ENCODE data around the gene NAA60. TPM values are rescaled to one million over a fixed set of nuclear protein-coding genes. Genes with fewer than 3 reads are reported as not detected.

Gene NAA60
- 14.1 and 21.7 TPM in 2 replicates for total RNA-seq (2014; rRNA removed; shearing (Covaris generic))

GRCh38 chr16:3443108-3444031, at the start of gene NAA60, which contains the start of gene ZNF597:
Gene NAA60, plus strand, starts transcription at chr16:3443680. Its CDS starts 32,548 bp downstream, at chr16:3476228.
Gene ZNF597, minus strand, starts transcription at chr16:3443504. Its CDS starts 351 bp downstream, at chr16:3443153.
- Histone ChIP-seq H3K4me1 (no peaks in the 10 kb centered on the region), H3K36me3 (peaks cover 6% of the 10 kb centered on the region; the same call in 1 of the 2 replicates), H3K27ac (peak within 1 kb of the TSS; percentile 62), H3K27me3 (no peaks in the 10 kb centered on the region), H3K4me3 (peak within 1 kb of the TSS; percentile 78), H3K9me3 (replicated peaks) (0 out of 2 replicates have a peak, but pooled peaks cover 4% of the 10 kb centered on the region)
- peak; percentile 88 to 89 for DNase-seq

- Histone ChIP-seq H3K9me3 (replicated peaks) (no peaks in the 10 kb centered on the region), H3K27me3 (no peaks in the 10 kb centered on the region), H3K36me3 (peaks cover 34% of the 10 kb centered on the region; the same call in 1 of the 2 replicates), H3K27ac (peak overlapping the region; percentile 52), H3K4me1 (peaks cover 5% of the 10 kb centered on the region; the same call in 1 of the 2 replicates), H3K4me3 (peak overlapping the region; percentile 71)
- no peak for DNase-seq
Measured at GRCh38 chr16:3400446-3400778, 43.1 kb upstream of the NAA60 start.

DNA sequence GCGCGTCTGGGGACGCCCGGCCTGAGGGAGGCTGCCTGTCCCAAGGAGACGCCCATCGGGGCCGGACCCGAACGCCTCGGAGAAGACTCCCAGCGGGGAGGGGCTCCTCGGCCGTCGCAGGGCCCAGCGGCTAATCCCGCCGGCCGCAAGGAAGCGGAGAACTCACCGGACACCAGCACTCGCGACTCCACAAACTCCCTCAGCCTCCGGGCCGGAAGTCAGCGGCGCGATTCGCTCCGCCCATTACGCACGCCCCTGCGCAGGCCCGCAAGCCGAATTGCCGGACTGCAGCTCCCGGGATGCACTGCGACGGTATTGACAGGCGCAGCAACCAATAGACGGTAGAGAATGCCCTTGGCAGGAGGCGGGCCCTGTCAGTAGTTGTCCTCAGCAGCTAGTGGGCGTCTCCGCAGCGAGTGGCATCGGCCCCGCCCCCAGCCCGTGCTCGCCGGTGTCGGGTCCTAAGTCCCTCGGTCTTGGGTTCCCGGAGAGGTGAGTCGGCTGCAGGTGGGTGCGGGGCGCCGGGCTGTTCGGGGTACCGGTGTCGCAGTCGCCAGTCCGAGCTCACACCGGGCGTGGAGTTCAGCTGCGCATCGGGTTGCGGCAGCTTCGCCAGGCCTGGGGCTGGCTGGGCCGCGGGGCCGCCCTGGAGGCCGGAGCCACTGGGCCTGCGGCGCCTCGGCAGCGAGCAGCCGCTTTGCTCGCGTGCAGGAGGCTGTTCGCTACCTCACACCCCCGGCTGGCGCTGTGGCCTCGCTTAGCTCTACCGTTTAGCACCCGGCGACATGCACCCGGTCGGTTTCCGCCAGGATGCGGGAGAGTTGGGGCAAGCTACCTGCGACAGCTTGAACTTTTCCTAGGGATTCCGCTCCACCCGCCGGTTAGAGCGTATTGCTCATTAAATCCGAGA, 42.4 kb upstream of the NAA60 start, which contains the start of the genes ZNF174 and ZSCAN32:
Gene ZNF174, plus strand, starts transcription at position 437 of the 910 bp plus-strand sequence. CDS start 790 bp downstream, outside the sequence.
Gene ZSCAN32, minus strand, starts transcription at position 226 of the 910 bp plus-strand sequence. CDS start 3,447 bp downstream, outside the sequence.
- Histone ChIP-seq H3K27me3 (no peaks in the 10 kb centered on the region), H3K36me3 (peaks cover 38% of the 10 kb centered on the region), H3K4me3 (peak within 1 kb of the TSS; percentile 71), H3K27ac (peak within 1 kb of the TSS; percentile 52), H3K4me1 (peaks cover 5% of the 10 kb centered on the region; the same call in 1 of the 2 replicates), H3K9me3 (replicated peaks) (peaks cover under 1% of the 10 kb centered on the region; the same call in 1 of the 2 replicates)
- DNase-seq: peak; percentile 98

- H3K9me3 ChIP-seq (replicated peaks): peaks cover 7% of the 10 kb centered on the region
- no peaks in the 10 kb centered on the region for H3K27me3 ChIP-seq
- H3K36me3 ChIP-seq: peaks cover 40% of the 10 kb centered on the region
- H3K27ac ChIP-seq: peak overlapping the region; percentile 4; the same call in 1 of the 2 replicates
- H3K4me3 ChIP-seq: peak overlapping the region; percentile 71
- peaks cover 5% of the 10 kb centered on the region; the same call in 1 of the 2 replicates for H3K4me1 ChIP-seq
- DNase-seq: peak; percentile 42 to 51
Measured at GRCh38 chr16:3401719-3402397, 41.6 kb upstream of the NAA60 start.

DNA sequence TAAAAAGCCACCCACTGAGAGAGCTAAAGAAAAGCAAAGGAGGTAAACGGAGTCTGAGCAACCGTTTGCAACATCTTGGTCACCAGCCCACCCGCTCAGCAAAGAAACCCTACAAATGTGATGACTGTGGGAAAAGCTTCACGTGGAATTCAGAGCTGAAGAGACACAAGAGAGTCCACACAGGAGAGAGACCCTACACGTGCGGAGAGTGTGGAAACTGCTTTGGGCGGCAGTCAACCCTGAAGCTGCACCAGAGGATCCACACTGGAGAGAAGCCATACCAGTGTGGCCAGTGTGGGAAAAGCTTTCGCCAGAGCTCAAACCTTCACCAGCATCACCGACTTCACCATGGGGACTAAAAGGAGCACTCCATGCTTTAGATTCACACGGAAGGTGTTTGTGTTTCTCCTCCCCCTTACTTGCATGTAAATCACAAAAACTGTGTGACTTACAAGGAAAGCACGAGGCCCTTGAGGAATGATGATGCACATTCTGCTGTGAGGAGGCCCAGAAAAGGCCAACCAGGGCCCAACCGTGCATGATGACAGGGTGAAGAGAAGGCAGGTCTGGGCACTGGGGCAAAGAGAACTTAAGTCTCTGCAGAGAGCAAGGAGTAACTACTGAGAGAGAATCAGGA, 34.8 kb upstream of the NAA60 start:
- Histone ChIP-seq H3K27ac (no peak overlapping the region), H3K4me1 (no peaks in the 10 kb centered on the region), H3K9me3 (replicated peaks) (peaks cover 8% of the 10 kb centered on the region), H3K36me3 (peaks cover 40% of the 10 kb centered on the region), H3K4me3 (no peak overlapping the region), H3K27me3 (no peaks in the 10 kb centered on the region)
- DNase-seq: no peak

DNA sequence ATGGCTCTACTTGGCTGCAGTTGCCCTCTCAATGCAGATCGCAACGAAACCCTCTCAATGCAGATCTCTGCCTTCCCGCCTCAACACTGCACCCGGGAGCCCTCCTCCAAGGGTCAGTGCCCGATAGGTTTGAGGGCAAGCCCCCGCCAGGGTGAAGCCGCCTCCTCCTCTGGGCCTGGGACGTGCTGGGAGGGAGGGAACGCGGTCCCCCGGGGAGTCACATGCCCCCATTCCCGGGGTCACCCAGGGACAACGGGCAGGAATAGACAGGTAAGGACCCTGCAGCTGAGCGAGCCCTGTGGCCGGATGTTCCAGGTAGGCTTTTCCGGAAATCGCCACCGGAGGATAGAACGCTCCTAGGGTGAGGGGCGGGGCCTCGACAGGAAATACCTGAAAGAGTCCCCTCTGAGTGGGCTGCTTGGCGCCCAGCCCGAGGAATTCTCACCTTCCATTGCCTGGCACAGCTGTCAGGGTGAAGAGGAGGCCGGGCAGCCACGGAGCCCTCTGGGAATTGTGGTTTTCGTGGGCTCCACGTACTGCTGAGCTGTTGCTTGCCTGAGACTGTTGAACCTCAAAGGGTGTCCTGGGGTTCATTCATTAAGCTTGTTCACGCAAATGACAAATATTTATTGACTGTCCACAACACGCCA, 29.6 kb upstream of the NAA60 start:
- DNase-seq: peak; percentile 33 to 39
- no peaks in the 10 kb centered on the region for H3K4me1 ChIP-seq
- no peaks in the 10 kb centered on the region for H3K27me3 ChIP-seq
- no peak overlapping the region for H3K4me3 ChIP-seq
- H3K36me3 ChIP-seq: peaks cover under 1% of the 10 kb centered on the region; the same call in 1 of the 2 replicates
- no peak overlapping the region for H3K27ac ChIP-seq
- H3K9me3 ChIP-seq (replicated peaks): 0 out of 2 replicates have a peak, but pooled peaks cover 2% of the 10 kb centered on the region

DNA sequence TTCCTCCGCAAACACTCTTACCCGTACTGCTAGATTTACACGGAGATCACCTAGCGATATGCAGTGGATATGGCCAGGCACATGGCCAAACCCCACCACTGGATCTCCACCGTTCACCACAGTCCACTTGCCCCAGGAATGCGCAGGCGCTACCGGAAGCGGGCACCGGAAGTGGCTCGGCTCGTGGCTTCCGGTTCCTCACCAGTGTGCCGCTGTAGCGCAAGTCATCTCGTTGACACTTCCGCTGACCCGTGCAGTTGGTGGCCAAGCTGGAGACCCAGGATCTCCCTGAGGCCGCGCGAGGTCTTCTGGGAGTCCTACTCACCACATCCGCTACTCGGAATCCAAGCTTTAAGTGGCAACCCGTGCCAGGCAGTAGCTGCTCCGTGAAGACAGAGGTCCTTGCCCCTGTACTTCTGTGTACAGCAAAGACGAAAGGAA, 11.7 kb upstream of the NAA60 start:
- no peak overlapping the region for H3K27ac ChIP-seq
- no peaks in the 10 kb centered on the region for H3K9me3 ChIP-seq (replicated peaks)
- no peaks in the 10 kb centered on the region for H3K4me1 ChIP-seq
- no peak for DNase-seq
- H3K27me3 ChIP-seq: no peaks in the 10 kb centered on the region
- no peak overlapping the region for H3K4me3 ChIP-seq
- H3K36me3 ChIP-seq: no peaks in the 10 kb centered on the region

DNA sequence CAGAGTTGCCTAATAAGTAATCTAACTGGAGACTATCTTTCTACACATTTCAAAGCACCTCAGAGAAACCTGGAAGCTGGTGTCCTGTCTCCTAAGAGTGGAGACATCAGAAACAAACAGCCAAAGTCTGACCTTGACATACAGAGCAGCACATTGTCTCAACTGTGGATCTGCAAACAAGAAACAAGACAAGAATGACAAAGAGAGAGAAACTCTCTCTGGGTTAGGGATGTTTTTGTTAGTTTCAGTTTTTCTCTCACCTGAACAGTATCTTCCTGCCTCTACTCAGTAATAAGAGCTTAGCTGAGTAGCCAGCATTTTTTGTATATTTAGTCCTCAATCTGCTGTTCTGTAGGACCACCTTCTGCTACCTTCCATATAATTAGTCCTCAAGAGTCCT, 9.1 kb upstream of the NAA60 start:
- DNase-seq: no peak
- Histone ChIP-seq H3K36me3 (no peaks in the 10 kb centered on the region), H3K9me3 (replicated peaks) (no peaks in the 10 kb centered on the region), H3K4me1 (no peaks in the 10 kb centered on the region), H3K4me3 (no peak overlapping the region), H3K27ac (no peak overlapping the region), H3K27me3 (no peaks in the 10 kb centered on the region)

- no peak for DNase-seq
- H3K36me3 ChIP-seq: peaks cover 6% of the 10 kb centered on the region; the same call in 1 of the 2 replicates
Measured at GRCh38 chr16:3439637-3440036, 3.8 kb upstream of the NAA60 start.

DNA sequence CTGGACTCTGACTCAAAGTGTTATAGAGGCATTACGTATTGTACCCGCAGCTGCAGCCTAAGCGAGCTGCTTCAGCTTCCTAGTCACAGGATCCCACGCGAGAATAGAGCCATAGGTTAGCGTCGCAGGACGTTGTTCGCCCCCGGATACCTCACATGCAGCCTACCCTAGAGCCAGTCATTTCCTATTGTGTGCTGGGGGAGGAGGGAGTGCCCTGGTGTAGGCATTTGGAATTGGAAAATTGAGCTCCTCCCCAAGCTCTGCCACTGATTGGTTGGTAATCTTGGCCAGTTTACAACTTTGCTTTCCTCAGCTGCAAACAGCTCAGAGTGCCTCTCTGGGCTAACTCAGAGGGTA, 530 bp downstream of the NAA60 start:
- DNase-seq: peak; percentile 41 to 55
- no peaks in the 10 kb centered on the region for H3K27me3 ChIP-seq
- no peaks in the 10 kb centered on the region for H3K4me1 ChIP-seq
- H3K4me3 ChIP-seq: peak overlapping the region; percentile 78
- H3K9me3 ChIP-seq (replicated peaks): 0 out of 2 replicates have a peak, but pooled peaks cover 4% of the 10 kb centered on the region
- peaks cover 6% of the 10 kb centered on the region; the same call in 1 of the 2 replicates for H3K36me3 ChIP-seq
- peak overlapping the region; percentile 62 for H3K27ac ChIP-seq

More at GRCh38 chr16:3439637-3440036, 3.8 kb upstream of the NAA60 start:
- Histone ChIP-seq H3K27me3 (no peaks in the 10 kb centered on the region), H3K4me1 (no peaks in the 10 kb centered on the region), H3K4me3 (no peak overlapping the region), H3K9me3 (replicated peaks) (0 out of 2 replicates have a peak, but pooled peaks cover 4% of the 10 kb centered on the region), H3K27ac (no peak overlapping the region)

GRCh38 chr16:3454093-3454492, 10.6 kb downstream of the NAA60 start:
- no peak overlapping the region for H3K4me3 ChIP-seq
- H3K9me3 ChIP-seq (replicated peaks): no peaks in the 10 kb centered on the region
- no peak for DNase-seq
- H3K27me3 ChIP-seq: no peaks in the 10 kb centered on the region
- H3K27ac ChIP-seq: no peak overlapping the region
- 0 out of 2 replicates have a peak, but pooled peaks cover 4% of the 10 kb centered on the region for H3K4me1 ChIP-seq
- no peaks in the 10 kb centered on the region for H3K36me3 ChIP-seq

GRCh38 chr16:3454631-3455147, 11.2 kb downstream of the NAA60 start:
- DNase-seq: no peak
- Histone ChIP-seq H3K27ac (no peak overlapping the region), H3K27me3 (no peaks in the 10 kb centered on the region), H3K36me3 (no peaks in the 10 kb centered on the region), H3K9me3 (replicated peaks) (no peaks in the 10 kb centered on the region), H3K4me1 (peaks cover 8% of the 10 kb centered on the region; the same call in 1 of the 2 replicates), H3K4me3 (no peak overlapping the region)

All from SJCRH30 (cell line).